SK-N-SH (cell line): ENCODE data around the gene DDX19B. TPM values are rescaled to one million over a fixed set of nuclear protein-coding genes. Genes with fewer than 3 reads are reported as not detected.

Experiments
- CTCF ChIA-PET: fragments of 300-600, 350-600 bp; formaldehyde crosslinking; extraction: SDS; loops from one replicate; lab custom pipeline; 2021; lab: Yijun Ruan, JAX
- POLR2A ChIA-PET: fragments of 350-600 bp; sonication (Branson Sonifier 250); formaldehyde crosslinking; extraction: SDS; loops from one replicate; lab custom pipeline; 2020; ENCODE audit warnings: antibody characterized with exemption, inconsistent platforms; lab: Yijun Ruan, JAX
- DNase-seq: peaks from one replicate; pipeline ENCODE4 v3.0.0; 2012
- H2AFZ ChIP-seq: fragments of 200-600 bp; sonication (generic); 2 replicates; pipeline ENCODE4 v1.8.1; 2016; ENCODE audit warnings: antibody characterized with exemption, mild to moderate bottlenecking, low read depth
- H3F3A ChIP-seq: fragments of 200-600 bp; sonication (generic); replicated peaks from 2 replicates; pipeline ENCODE3; 2016; ENCODE audit warnings: antibody characterized with exemption, mild to moderate bottlenecking; ENCODE audit not compliant: insufficient read depth
- H3K27ac ChIP-seq, 2 experiments: fragments of 200-500 bp in 1 of 2; fragments of 200-600 bp in 1 of 2; sonication (Bioruptor generic) in 1 of 2; sonication (generic), shearing (Covaris generic) in 1 of 2; 2 replicates each; pipeline versions ENCODE4 v1.5.1 to v1.6.1; 2014 to 2016; ENCODE audit warnings: low read depth in 2 of 2, inconsistent platforms in 1 of 2, low read length in 1 of 2, mild to moderate bottlenecking in 1 of 2, mixed read lengths in 1 of 2
- H3K27me3 ChIP-seq: fragments of 200-600 bp; sonication (generic), shearing (Covaris generic); 2 replicates; pipeline ENCODE4 v1.6.1; 2016; ENCODE audit warnings: mixed run types; ENCODE audit not compliant: insufficient read depth
- H3K36me3 ChIP-seq, 2 experiments: fragments of 200-500 bp in 1 of 2; fragments of 200-600 bp in 1 of 2; sonication (Bioruptor generic) in 1 of 2; sonication (generic) in 1 of 2; replicated peaks in 1 of 2; 2 replicates each; pipeline versions ENCODE3 to v1.5.1; 2014 to 2016; ENCODE audit warnings: low read length in 1 of 2, mild to moderate bottlenecking in 1 of 2; ENCODE audit not compliant: insufficient read depth in 2 of 2, control insufficient read depth in 1 of 2
- H3K4me1 ChIP-seq, 2 experiments: fragments of 200-500 bp in 1 of 2; fragments of 200-600 bp in 1 of 2; sonication (Bioruptor generic) in 1 of 2; sonication (generic), shearing (Covaris generic) in 1 of 2; 2 replicates each; pipeline versions ENCODE4 v1.5.1 to v1.6.1; 2014 to 2016; ENCODE audit warnings: low read depth in 1 of 2, low read length in 1 of 2, mixed run types in 1 of 2; ENCODE audit not compliant: insufficient read depth in 2 of 2, control insufficient read depth in 1 of 2
- H3K4me2 ChIP-seq: fragments of 200-600 bp; sonication (generic), shearing (Covaris generic); 2 replicates; pipeline ENCODE4 v1.6.1; 2017; ENCODE audit warnings: mixed run types
- H3K4me3 ChIP-seq, 2 experiments: fragments of 200-500 bp in 1 of 2; fragments of 200-600 bp in 1 of 2; sonication (Bioruptor generic) in 1 of 2; sonication (generic), shearing (Covaris generic) in 1 of 2; 2 replicates each; pipeline versions ENCODE4 v1.5.1 to v1.8.1; 2014 to 2016; ENCODE audit warnings: low read depth in 2 of 2, inconsistent platforms in 1 of 2, low read length in 1 of 2, mild to moderate bottlenecking in 1 of 2, mixed read lengths in 1 of 2, moderate library complexity in 1 of 2
- H3K79me2 ChIP-seq: fragments of 200-600 bp; sonication (generic); 2 replicates; pipeline ENCODE4 v1.8.1; 2017; ENCODE audit warnings: mild to moderate bottlenecking; ENCODE audit not compliant: insufficient read depth
- H3K9ac ChIP-seq: fragments of 200-600 bp; sonication (generic); 2 replicates; pipeline ENCODE4 v1.6.1; 2017; ENCODE audit warnings: mixed run types
- H3K9me2 ChIP-seq: fragments of 200-600 bp; sonication (generic); 2 replicates; pipeline ENCODE4 v1.6.1; 2017; ENCODE audit warnings: mixed run types
- H3K9me3 ChIP-seq: fragments of 200-600 bp; sonication (generic); 2 replicates; pipeline ENCODE4 v1.6.1; 2017; ENCODE audit warnings: mixed run types, mild to moderate bottlenecking, moderate library complexity
- H4K20me1 ChIP-seq: fragments of 200-600 bp; sonication (generic); 2 replicates; pipeline ENCODE4 v1.6.1; 2017; ENCODE audit warnings: mild to moderate bottlenecking, mixed run types; ENCODE audit not compliant: insufficient read depth
- ELF1 ChIP-seq: IDR thresholded peaks from 2 replicates; pipeline ENCODE4 v1.4.0; 2012
- FOXM1 ChIP-seq: IDR thresholded peaks from 2 replicates; pipeline ENCODE4 v1.4.0; 2012; ENCODE audit warnings: low read depth, mild to moderate bottlenecking
- GABPA ChIP-seq: IDR thresholded peaks from 2 replicates; pipeline ENCODE4 v1.4.0; 2012; ENCODE audit warnings: low read depth, mild to moderate bottlenecking
- GATA2 ChIP-seq: sonication (generic); formaldehyde crosslinking; IDR thresholded peaks from 2 replicates; pipeline ENCODE4 v1.5.0; 2020; ENCODE audit warnings: mild to moderate bottlenecking, missing genetic modification reagents
- MEF2A ChIP-seq: IDR thresholded peaks from 2 replicates; pipeline ENCODE4 v1.4.0; 2012; ENCODE audit warnings: low read depth, borderline replicate concordance
- NFIC ChIP-seq: IDR thresholded peaks from 2 replicates; pipeline ENCODE4 v1.4.0; 2012; ENCODE audit warnings: borderline replicate concordance
- RAD21 ChIP-seq: IDR thresholded peaks from 2 replicates; pipeline ENCODE4 v1.6.1; 2012; ENCODE audit warnings: mild to moderate bottlenecking, low read length
- SMC3 ChIP-seq: IDR thresholded peaks from 2 replicates; pipeline ENCODE4 v1.6.1; 2012; ENCODE audit warnings: low read depth, low read length, improper control_type of control experiment
- TEAD4 ChIP-seq: IDR thresholded peaks from 2 replicates; pipeline ENCODE4 v1.4.0; 2012; ENCODE audit warnings: mild to moderate bottlenecking, borderline replicate concordance; ENCODE audit not compliant: insufficient read depth
- YY1 ChIP-seq: IDR thresholded peaks from 2 replicates; pipeline ENCODE4 v1.4.0; 2012; ENCODE audit warnings: low read depth, mild to moderate bottlenecking
- WGBS: methylation state at CpG from one replicate; pipeline ENCODE4 v1.1.6; 2017; ENCODE audit warnings: low lambda C conversion rate; 5-methylcytosine and 5-hydroxymethylcytosine counted together
- polyA plus RNA-seq, 3 experiments: library from polyadenylated mRNA; depleted of rRNA; stranded (reverse); fragments of >200 nt; gene quantifications; 2 replicates each; pipeline ENCODE4 v1.2.3, GENCODE V29; 2012
- TF ChIP-seq, protein P1 (sequence below): fragments of 150-350 bp; IDR thresholded peaks from 2 replicates; pipeline ENCODE4 v1.6.1; 2017; ENCODE audit warnings: antibody characterized with exemption, low read length, low read depth, borderline replicate concordance

Gene DDX19B
- polyA plus RNA-seq, 1 of the 3 experiments (the other 2 are of a cell fraction): 43.6 TPM

DNA sequence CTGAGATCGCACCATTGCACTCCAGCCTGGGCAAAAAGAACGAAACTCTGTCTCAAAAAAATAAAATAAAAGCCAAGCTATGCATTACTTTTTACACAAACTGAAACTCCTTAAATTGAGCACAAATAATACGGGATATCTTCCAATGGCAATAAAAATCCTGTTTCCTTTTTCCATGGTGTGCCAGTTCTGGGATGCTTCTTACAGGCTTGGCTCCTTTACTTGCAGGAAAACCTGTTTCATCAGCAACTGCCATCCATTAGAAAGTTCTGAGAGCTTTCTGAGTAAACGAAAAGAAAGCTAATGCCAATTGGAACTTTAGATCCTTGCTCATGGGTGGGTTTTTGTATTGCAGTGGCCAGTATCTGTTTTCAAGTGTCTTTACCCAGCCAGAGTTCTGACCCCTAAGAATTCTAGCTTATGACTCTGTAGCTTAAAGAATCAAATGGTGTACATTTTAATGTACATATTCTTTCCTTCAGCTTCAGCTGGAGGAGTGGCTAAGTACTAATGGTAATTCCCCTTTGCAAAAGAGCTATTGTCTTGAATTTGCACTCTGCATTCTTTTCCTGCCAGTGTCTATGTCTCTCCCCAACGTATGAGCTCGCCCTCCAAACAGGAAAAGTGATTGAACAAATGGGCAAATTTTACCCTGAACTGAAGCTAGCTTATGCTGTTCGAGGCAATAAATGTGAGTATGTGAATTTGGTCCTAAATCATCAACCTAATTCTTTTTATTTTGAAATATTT lies 26.2 kb downstream of the DDX19B start:
- no peaks in the 10 kb centered on the region for H3K9me2 ChIP-seq
- DNase-seq: no peak
- CTCF ChIA-PET: interaction anchor here (1.1 to 2.0 kb wide), 3 partner anchors 12 to 21 kb away, joined by 3 to 4 read pairs (median 3); partner anchors contain the start of gene DDX19A
- H4K20me1 ChIP-seq: no peaks in the 10 kb centered on the region
- no peak overlapping the region for H3K4me3 ChIP-seq
- H3K27ac ChIP-seq: no peak overlapping the region
- 93% methylated on average over 7 of the region's 7 CpGs for WGBS
- H3K4me1 ChIP-seq: no peaks in the 10 kb centered on the region
- no peak overlapping the region for H3K4me2 ChIP-seq
- no peak overlapping the region for H2AFZ ChIP-seq
- H3K27me3 ChIP-seq: no peaks in the 10 kb centered on the region
- POLR2A ChIA-PET: no interaction called here
- H3K9ac ChIP-seq: no peak overlapping the region
- H3F3A ChIP-seq: peaks cover 4% of the 10 kb centered on the region
- TF ChIP-seq GABPA (no peak), SMC3 (no peak), RAD21 (no peak), TEAD4 (no peak), YY1 (no peak), FOXM1 (no peak), ELF1 (no peak)
- H3K36me3 ChIP-seq: peaks cover 11 to 23% of the 10 kb centered on the region in 2 experiments
- H3K9me3 ChIP-seq: no peaks in the 10 kb centered on the region
- H3K79me2 ChIP-seq: no peaks in the 10 kb centered on the region

DNA sequence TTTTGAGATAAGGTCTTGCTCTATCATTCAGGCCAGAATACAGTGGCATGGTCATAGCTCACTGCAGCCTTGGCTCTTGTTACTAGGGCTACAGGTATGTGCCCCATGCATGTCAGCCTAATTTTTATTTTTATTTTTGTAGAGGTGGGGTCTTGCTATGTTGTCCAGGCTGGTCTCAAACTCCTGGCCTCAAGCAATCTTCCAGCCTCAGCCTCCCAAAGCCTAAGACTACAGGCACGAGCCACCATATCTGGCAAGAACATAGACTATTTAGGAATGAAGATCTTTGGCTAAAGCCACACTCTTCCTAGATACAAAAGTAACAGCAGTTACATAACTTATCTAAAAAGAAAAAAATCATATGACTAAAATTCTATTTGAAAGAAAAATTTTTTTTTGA lies 32.1 kb downstream of the DDX19B start:
- peaks cover 21 to 36% of the 10 kb centered on the region in 2 experiments for H3K36me3 ChIP-seq

More for the DNA sequence above, 32.1 kb downstream of the DDX19B start:
- TF ChIP-seq MEF2A (no peak), NFIC (no peak), GATA2 (CRISPR knock-in tag) (no peak)
- TF ChIP-seq, protein P1, sequence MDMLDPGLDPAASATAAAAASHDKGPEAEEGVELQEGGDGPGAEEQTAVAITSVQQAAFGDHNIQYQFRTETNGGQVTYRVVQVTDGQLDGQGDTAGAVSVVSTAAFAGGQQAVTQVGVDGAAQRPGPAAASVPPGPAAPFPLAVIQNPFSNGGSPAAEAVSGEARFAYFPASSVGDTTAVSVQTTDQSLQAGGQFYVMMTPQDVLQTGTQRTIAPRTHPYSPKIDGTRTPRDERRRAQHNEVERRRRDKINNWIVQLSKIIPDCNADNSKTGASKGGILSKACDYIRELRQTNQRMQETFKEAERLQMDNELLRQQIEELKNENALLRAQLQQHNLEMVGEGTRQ: no peak
- TF ChIP-seq, all 33 proteins: peak for 0
- Histone ChIP-seq H3K9me3 (no peaks in the 10 kb centered on the region), H3K27me3 (no peaks in the 10 kb centered on the region), H3K4me3 (no peak overlapping the region), H3K9me2 (no peaks in the 10 kb centered on the region), H3K9ac (no peak overlapping the region), H3K4me2 (no peak overlapping the region), H3K4me1 (no peaks in the 10 kb centered on the region), H3F3A (no peaks in the 10 kb centered on the region), H3K27ac (no peak overlapping the region), H4K20me1 (no peaks in the 10 kb centered on the region), H2AFZ (no peak overlapping the region), H3K79me2 (no peaks in the 10 kb centered on the region)
- WGBS: 95% methylated on average over 1 of the region's 1 CpG
- CTCF ChIA-PET: interaction anchor here (0.7 to 2.1 kb wide), 4 partner anchors 9 to 1933 kb away, joined by 3 to 5 read pairs (median 4); no protein-coding TSS in a partner anchor
- DNase-seq: no peak
- POLR2A ChIA-PET: interaction anchor here (1.4 kb wide), 1 partner anchor 15 kb away, joined by 5 read pairs; the partner anchor contains the start of gene DDX19A
